K562 (cell line): Measurements from ENCODE around the gene ZIC3. TPM values are rescaled to one million over a fixed set of nuclear protein-coding genes. Genes with fewer than 3 reads are reported as not detected.

ENCODE experiments used
- ATF6 ChIP-seq: sonication (generic); formaldehyde crosslinking; IDR thresholded peaks from 2 replicates; pipeline ENCODE4 v1.4.0; 2020; ENCODE audit warnings: mild to moderate bottlenecking, missing genetic modification reagents
- CBFB ChIP-seq: sonication (generic); formaldehyde crosslinking; IDR thresholded peaks from 2 replicates; pipeline ENCODE4 v1.4.0; 2020; ENCODE audit warnings: mild to moderate bottlenecking, missing genetic modification reagents
- LEF1 ChIP-seq: fragments of 450-650 bp; IDR thresholded peaks from 2 replicates; pipeline ENCODE4 v1.6.1; 2016; ENCODE audit warnings: mild to moderate bottlenecking
- MEF2A ChIP-seq: IDR thresholded peaks from 2 replicates; pipeline ENCODE4 v1.6.1; 2011; ENCODE audit warnings: low read depth, mild to moderate bottlenecking, low read length, moderate library complexity; ENCODE audit not compliant: control insufficient read depth
- SPI1 ChIP-seq: IDR thresholded peaks from 2 replicates; pipeline ENCODE4 v1.6.1; 2011; ENCODE audit warnings: low read depth, low read length, control low read depth, borderline replicate concordance
- TCF3 ChIP-seq: sonication (generic); formaldehyde crosslinking; IDR thresholded peaks from 2 replicates; pipeline ENCODE4 v1.4.0; 2020; ENCODE audit warnings: mild to moderate bottlenecking, missing genetic modification reagents
- ZBTB9 ChIP-seq: fragments of 450-650 bp; formaldehyde crosslinking; IDR thresholded peaks from 2 replicates; pipeline ENCODE4 v1.4.0; 2020; ENCODE audit warnings: mild to moderate bottlenecking, moderate library complexity
- ZC3H8 ChIP-seq: fragments of 450-650 bp; IDR thresholded peaks from 2 replicates; pipeline ENCODE4 v1.6.1; 2017
- ZNF133 ChIP-seq: fragments of 250-450 bp; sonication (Bioruptor Pico); IDR thresholded peaks from 2 replicates; pipeline ENCODE4 v1.4.0; 2020; ENCODE audit warnings: mild to moderate bottlenecking
- ZNF23 ChIP-seq: fragments of 250-450 bp; sonication (Bioruptor Pico); IDR thresholded peaks from 2 replicates; pipeline ENCODE4 v1.4.0; 2020; ENCODE audit warnings: mild to moderate bottlenecking
- ZNF395 ChIP-seq: fragments of 200-800 bp; sonication (Bioruptor generic); IDR thresholded peaks from 2 replicates; pipeline ENCODE4 v1.6.1; 2017; ENCODE audit warnings: missing genetic modification characterization, missing compliant biosample characterization
- polyA plus RNA-seq, 8 experiments: library from polyadenylated mRNA; depleted of rRNA in 4 of 8; stranded (reverse) in 5 of 8; unstranded in 3 of 8; fragments of >200 nt; fragmentation: Nextera tagmentation in 2 of 8; fragmentation: Illumina TruSeq in 1 of 8; extraction: Ambion mirVana in 2 of 8; extraction: Trizol in 1 of 8; gene quantifications; 2 replicates each; pipeline versions ENCODE4 v1.2.1 to v1.2.3, GENCODE V29; 2011 to 2014; ENCODE audit warnings: inconsistent platforms in 1 of 8, missing spikeins in 1 of 8
- total RNA-seq, 7 experiments: library from RNA; depleted of rRNA in 6 of 7; stranded (reverse); fragments of >200 nt in 6 of 7; fragmentation: Illumina TruSeq in 2 of 7; extraction: Trizol in 2 of 7; gene quantifications; 2 replicates each; pipeline versions ENCODE4 v1.2.1 to v1.2.3, GENCODE V29; 2011 to 2021; ENCODE audit warnings: low replicate concordance in 1 of 7

ZIC3 gene
- total and polyA plus RNA-seq, 9 of the 15 experiments (the other 6 are each of a cell fraction or from before 2014, with no cell fraction given), result not detected

- TF ChIP-seq ATF6 (CRISPR knock-in tag) (no peak), SPI1 (no peak), LEF1 (no peak), MEF2A (no peak), TCF3 (CRISPR knock-in tag) (no peak), ZNF23 (CRISPR knock-in tag) (no peak), CBFB (CRISPR knock-in tag) (no peak), ZNF395 (no peak), ZBTB9 (CRISPR knock-in tag) (no peak), ZC3H8 (no peak), ZNF133 (CRISPR knock-in tag) (no peak)
These were observed 1.8 kb downstream of the ZIC3 start (continued) for GRCh38 chrX:137567682-137568232.
